GM10248 (cell line): ENCODE data around the gene METTL15.
A peak's percentile ranks its signal among the peaks of the same experiment; 100 is the strongest.
"Not testable (repeated sequence)": the region's sequence is repeated elsewhere in the genome, so short reads cannot be mapped to it uniquely, and the experiment has no call there.

Experiments used
- CTCF ChIA-PET: fragments of 300-600 bp; sonication (Branson Sonifier 250); formaldehyde crosslinking; extraction: SDS; loops from one replicate; lab custom pipeline; 2021; ENCODE audit warnings: antibody characterized with exemption; lab: Yijun Ruan, JAX
- POLR2A ChIA-PET: fragments of 350-650 bp; sonication (Branson Sonifier 250); formaldehyde crosslinking; extraction: SDS; loops from one replicate; lab custom pipeline; 2020; ENCODE audit warnings: antibody characterized with exemption; lab: Yijun Ruan, JAX
- DNase-seq: peaks from one replicate; pipeline ENCODE4 v3.0.0; 2012; ENCODE audit errors: extremely low spot score
- CTCF ChIP-seq: IDR thresholded peaks from 2 replicates; pipeline ENCODE4 v1.5.1; 2012; ENCODE audit warnings: mild to moderate bottlenecking, low read depth; ENCODE audit errors: extremely low read depth, missing control alignments, control extremely low read depth

The METTL15 gene

GRCh38 chr11:28289444-28289843 lies 181.3 kb downstream of the METTL15 start:
- ChIA-PET CTCF (interaction anchor here (1.3 to 1.7 kb wide), 2 partner anchors 11 to 15 kb away, joined by 3 read pairs; no protein-coding TSS in a partner anchor), POLR2A (no interaction called here)
- TF ChIP-seq CTCF, result no peak
- DNase-seq, result no peak

- DNase-seq, CTCF ChIA-PET, POLR2A ChIA-PET: not testable (repeated sequence)
These were observed 182.8 kb downstream of the METTL15 start for GRCh38 chr11:28290995-28291394.

GRCh38 chr11:28296426-28296825 lies 188.2 kb downstream of the METTL15 start:
- CTCF ChIA-PET, result no interaction called here
- TF ChIP-seq CTCF, result no peak
- peak; percentile 6 for DNase-seq
- POLR2A ChIA-PET, result no interaction called here

GRCh38 chr11:28298209-28298608 lies 190.0 kb downstream of the METTL15 start:
- no peak for DNase-seq
- TF ChIP-seq CTCF, result no peak
- ChIA-PET CTCF (interaction anchor here (0.8 to 1.0 kb wide), 3 partner anchors 13 to 29 kb away, joined by 3 to 4 read pairs (median 4); no protein-coding TSS in a partner anchor), POLR2A (no interaction called here)

GRCh38 chr11:28303477-28304191 lies 195.4 kb downstream of the METTL15 start:
- POLR2A ChIA-PET, result no interaction called here
- no peak for DNase-seq
- TF ChIP-seq CTCF, result no peak
- CTCF ChIA-PET, result interaction anchor here (0.8 to 2.1 kb wide), 2 partner anchors 14 to 18 kb away, joined by 3 to 5 read pairs; no protein-coding TSS in a partner anchor

GRCh38 chr11:28315440-28315839 lies 207.3 kb downstream of the METTL15 start:
- CTCF ChIA-PET, result no interaction called here

More at GRCh38 chr11:28315440-28315839, 207.3 kb downstream of the METTL15 start:
- DNase-seq, result no peak
- TF ChIP-seq CTCF, result no peak
- POLR2A ChIA-PET, result no interaction called here
